Measurements from ENCODE around the gene MICAL2.
"Not testable (repeated sequence)": the region's sequence is repeated elsewhere in the genome, so short reads cannot be mapped to it uniquely, and the experiment has no call there.

MICAL2 gene

DNA sequence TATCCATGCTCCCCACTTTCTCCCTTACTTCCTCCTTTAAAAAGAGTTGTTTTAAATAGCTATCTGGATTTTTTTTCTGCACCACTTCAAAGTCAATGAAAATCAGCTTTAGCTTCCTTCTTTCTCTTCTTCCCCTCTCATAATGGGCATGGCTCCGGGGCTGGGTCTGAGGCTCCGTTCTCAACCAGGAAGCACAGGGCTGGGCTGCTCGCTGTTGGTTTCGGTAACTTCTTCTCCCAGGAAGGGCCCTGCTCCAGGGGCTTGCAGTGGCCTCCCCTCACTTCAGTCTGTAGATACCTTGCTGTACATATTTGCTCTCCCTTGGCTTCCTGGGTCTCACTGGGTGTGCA, 23.8 kb downstream of the MICAL2 start:
- DNase-seq (ENCODE audit: low read depth): no peak

GRCh38 chr11:12135185-12135584, 24.8 kb downstream of the MICAL2 start:
- no peak for DNase-seq (ENCODE audit: low read depth)

- no peak for DNase-seq (ENCODE audit: low read depth)
Observed at GRCh38 chr11:12137005-12137690, 26.8 kb downstream of the MICAL2 start.

GRCh38 chr11:12137938-12138731, 27.7 kb downstream of the MICAL2 start:
- DNase-seq (ENCODE audit: low read depth): no peak

GRCh38 chr11:12139144-12139881, 28.9 kb downstream of the MICAL2 start:
- DNase-seq (ENCODE audit: low read depth): no peak

DNA sequence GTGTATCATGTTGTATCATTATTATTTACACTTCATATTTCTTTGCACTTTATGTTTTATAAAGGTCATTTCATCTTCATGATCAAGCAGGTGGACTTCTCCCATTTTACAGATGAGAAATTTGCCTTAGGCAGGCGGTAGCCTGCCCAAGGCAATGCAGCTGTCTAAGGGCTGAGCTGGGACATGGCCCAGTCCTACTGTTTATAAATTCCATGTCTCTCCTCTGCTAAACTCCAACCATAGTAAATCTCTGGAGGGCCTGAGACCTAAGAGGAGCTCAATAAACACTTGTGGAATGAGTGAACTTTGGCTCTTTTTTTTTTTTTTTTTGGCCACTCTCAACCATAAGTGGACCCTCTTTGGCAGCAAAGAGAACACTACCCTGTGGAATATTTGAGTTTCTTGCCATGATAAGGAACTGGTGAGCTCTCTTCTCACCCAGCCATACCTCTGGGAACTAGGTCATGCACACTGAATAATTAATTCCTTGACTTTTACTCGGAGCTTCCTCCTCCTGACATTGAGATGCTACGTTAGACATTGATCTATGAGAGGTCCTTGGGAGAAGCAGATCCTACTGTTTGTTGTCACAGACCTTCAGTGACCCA, 29.9 kb downstream of the MICAL2 start:
- DNase-seq (ENCODE audit: low read depth): no peak

GRCh38 chr11:12141283-12141682, 30.9 kb downstream of the MICAL2 start:
- DNase-seq (ENCODE audit: low read depth): no peak

- no peak for DNase-seq (ENCODE audit: low read depth)
Observed at GRCh38 chr11:12142176-12142575, 31.8 kb downstream of the MICAL2 start.

GRCh38 chr11:12142909-12143308, 32.5 kb downstream of the MICAL2 start:
- no peak for DNase-seq (ENCODE audit: low read depth)

- no peak for DNase-seq (ENCODE audit: low read depth)
Observed at GRCh38 chr11:12143461-12144258, 33.3 kb downstream of the MICAL2 start.

DNA sequence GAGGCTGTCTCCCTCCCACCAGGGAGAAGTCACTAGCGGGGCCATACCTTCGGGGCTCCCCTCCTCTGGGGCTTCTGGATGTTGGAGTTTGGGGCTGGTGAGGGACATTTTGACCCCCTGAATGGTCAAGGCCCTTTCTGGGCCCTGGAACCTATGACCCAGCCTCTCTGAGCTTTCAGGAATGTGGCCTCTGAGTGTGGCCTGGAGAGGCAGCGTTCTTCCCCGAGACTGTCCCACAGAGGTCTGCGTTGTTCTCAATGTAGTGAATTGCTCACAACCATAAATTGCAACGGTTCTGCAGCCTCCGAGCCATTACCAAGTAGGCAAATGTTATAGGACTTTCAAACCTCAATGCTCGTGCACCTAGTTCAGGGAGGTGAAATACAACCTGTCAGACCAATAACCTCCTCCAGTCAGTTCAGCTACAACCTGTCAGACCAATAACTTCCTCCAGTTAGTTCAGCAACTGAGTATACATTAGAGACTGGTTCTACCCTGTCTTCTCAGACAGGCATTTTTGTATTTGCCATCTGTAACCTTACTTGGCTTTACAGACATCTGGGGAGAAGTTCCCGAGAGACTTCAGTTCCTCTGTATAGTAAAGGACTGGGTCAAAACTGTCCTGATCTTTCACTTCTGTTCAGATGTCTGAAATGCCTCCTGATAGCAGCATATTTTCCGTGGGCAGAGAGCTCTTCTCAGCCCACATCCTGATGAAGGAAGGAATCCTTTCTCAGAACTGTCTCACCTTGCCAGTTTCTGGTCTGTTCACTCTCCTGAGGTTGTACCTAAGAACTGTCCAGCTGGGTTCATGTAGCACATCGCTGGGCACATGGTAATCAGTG, 34.2 kb downstream of the MICAL2 start:
- no peak for DNase-seq (ENCODE audit: low read depth)

- DNase-seq (ENCODE audit: low read depth): not testable (repeated sequence)
Observed at GRCh38 chr11:12146678-12147077, 36.3 kb downstream of the MICAL2 start.

- DNase-seq (ENCODE audit: low read depth): no peak
Observed at GRCh38 chr11:12147827-12148226, 37.4 kb downstream of the MICAL2 start.

GRCh38 chr11:12148466-12148865, 38.1 kb downstream of the MICAL2 start:
- DNase-seq (ENCODE audit: low read depth): no peak

GRCh38 chr11:12148882-12149281, 38.5 kb downstream of the MICAL2 start:
- no peak for DNase-seq (ENCODE audit: low read depth)

DNA sequence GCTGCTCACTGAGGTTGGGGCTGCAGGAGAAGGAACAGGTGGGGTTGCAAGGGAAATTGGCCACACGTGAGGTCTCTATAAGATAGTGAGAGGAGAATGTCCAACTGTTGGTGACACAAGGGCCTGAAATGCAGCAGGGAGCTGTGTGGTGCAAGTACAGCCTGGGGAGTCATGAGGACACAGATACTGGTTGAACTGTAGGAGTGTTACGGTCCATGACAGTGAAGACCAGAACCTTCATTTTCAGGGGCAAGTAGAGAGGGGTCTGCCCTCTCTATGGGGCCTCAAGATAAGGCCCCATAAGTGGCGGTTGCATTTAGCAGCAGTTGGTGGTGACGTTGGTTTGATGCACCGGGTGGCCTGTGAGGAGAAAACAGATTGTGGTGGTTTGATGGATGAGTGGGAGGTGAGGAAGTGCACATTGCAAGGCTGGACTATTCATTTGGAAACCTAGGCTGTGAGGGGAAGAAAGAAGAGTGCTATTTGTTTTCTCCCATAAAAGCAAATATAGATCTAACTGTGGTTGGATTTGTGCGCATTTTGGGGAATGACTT, 39.4 kb downstream of the MICAL2 start:
- DNase-seq (ENCODE audit: low read depth): no peak

DNA sequence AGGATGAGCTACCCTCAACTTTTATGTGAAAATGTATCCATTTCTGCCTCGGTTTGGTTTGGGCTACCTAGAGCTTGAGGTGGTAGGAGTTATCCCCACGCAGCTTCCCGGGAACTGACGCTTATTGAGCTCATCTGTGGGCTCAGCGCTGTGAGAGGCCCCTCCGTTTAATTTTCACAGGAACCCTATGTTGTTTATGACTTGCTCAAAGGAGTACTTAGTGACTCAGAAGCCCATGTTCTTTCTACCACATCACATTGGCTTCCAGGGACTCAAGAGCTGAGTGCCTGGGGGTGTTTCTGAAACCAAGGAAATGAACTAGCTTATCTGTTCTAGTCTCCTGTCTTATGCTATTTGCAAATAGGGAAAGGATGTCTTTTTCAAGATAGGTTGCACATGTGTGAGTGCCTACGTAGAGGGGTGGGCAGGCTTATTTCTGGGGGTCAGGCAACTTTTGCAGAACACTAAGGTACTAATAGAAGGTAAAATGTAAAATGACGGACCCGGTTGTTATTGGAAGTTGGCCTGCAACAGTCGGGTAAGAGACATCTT, 40.5 kb downstream of the MICAL2 start:
- DNase-seq (ENCODE audit: low read depth): no peak

- DNase-seq (ENCODE audit: low read depth): no peak
Observed at GRCh38 chr11:12152321-12152720, 41.9 kb downstream of the MICAL2 start.

GRCh38 chr11:12154871-12155668, 44.7 kb downstream of the MICAL2 start:
- DNase-seq (ENCODE audit: low read depth): no peak
